Measurements from ENCODE around the gene NBEA. TPM values are rescaled to one million over a fixed set of nuclear protein-coding genes. Genes with fewer than 3 reads are reported as not detected.

Gene NBEA
- total RNA-seq, 1 donor from 2014 or later: 0.18 TPM

DNA sequence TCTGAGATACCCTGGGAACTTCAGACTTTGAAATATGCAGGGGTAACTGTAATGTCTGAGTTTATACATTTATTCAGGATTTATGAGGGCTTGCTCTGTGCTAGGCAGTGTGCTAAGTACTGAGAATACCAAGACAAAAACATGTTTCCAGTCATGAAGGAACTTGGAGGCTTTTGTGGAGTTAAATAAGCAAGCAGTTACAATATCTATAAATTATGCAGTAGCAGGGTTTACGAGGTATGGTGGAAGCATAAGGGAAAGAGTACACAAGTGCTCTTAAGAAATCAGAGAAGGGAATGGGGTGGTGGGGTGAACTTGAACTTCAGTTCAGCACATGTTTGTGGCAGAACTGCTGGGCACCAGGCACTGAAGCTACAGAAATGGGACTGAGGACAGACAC is 506.4 kb downstream of the NBEA start:
- Mint-ChIP-seq H3K4me3 (no peak overlapping the region), H3K4me1 (ENCODE audit: low read depth) (no peaks in the 10 kb centered on the region), H3K27me3 (ENCODE audit: insufficient read depth) (no peaks in the 10 kb centered on the region), H3K27ac (no peak overlapping the region), H3K9me3 (no peaks in the 10 kb centered on the region), H3K36me3 (ENCODE audit: low read depth) (no peaks in the 10 kb centered on the region)
- intact Hi-C loops (cut with micrococcal nuclease): no loop called here
- DNase-seq (ENCODE audit: low spot score): no peak

DNA sequence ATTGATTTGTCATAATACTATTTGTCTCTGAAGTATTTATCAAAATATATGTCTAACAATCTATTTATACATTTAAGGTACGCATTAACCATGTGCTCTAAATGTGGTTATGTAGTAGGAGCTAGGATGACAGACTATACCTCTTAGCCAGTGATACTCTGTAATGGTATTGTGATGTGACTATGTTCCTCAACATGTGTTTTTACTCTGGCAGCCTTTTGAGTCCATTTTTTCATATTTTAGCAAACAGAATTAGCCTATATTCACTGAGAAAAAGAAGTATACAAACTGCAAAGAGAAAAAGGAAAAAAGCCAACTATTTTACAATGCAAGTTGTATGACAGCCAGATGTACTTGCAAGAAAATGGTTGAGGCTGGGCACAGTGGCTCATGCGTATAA is 507.8 kb downstream of the NBEA start:
- no peak overlapping the region for H3K27ac Mint-ChIP-seq
- no peak for DNase-seq (ENCODE audit: low spot score)
- no peaks in the 10 kb centered on the region for H3K27me3 Mint-ChIP-seq (ENCODE audit: insufficient read depth)
- H3K4me3 Mint-ChIP-seq: no peak overlapping the region
- H3K36me3 Mint-ChIP-seq (ENCODE audit: low read depth): no peaks in the 10 kb centered on the region
- no peaks in the 10 kb centered on the region for H3K9me3 Mint-ChIP-seq
- intact Hi-C loops (cut with micrococcal nuclease): no loop called here
- no peaks in the 10 kb centered on the region for H3K4me1 Mint-ChIP-seq (ENCODE audit: low read depth)

DNA sequence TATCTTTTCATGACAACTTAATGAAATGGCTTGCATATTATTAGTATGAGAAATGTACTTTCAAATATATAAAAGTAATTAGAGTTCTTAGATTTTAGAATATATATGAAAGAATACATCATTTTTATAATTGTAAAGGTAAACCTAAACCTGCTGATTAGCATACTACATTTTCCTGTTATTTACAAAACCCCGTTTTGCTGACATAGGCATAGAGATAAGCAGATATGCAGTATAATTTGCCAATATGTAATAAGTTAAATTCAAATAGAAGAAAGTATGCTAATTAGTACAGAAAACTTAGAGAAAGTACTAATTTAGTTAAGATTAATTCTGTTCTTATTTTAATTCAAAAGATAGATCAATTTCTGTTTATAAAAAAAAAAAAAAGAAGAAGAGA is 513.0 kb downstream of the NBEA start:
- no peaks in the 10 kb centered on the region for H3K27me3 Mint-ChIP-seq (ENCODE audit: insufficient read depth)
- H3K36me3 Mint-ChIP-seq (ENCODE audit: low read depth): no peaks in the 10 kb centered on the region
- no peak for DNase-seq (ENCODE audit: low spot score)
- H3K4me1 Mint-ChIP-seq (ENCODE audit: low read depth): no peaks in the 10 kb centered on the region
- H3K9me3 Mint-ChIP-seq: no peaks in the 10 kb centered on the region
- H3K4me3 Mint-ChIP-seq: no peak overlapping the region
- no peak overlapping the region for H3K27ac Mint-ChIP-seq
- intact Hi-C loops (cut with micrococcal nuclease): no loop called here

DNA sequence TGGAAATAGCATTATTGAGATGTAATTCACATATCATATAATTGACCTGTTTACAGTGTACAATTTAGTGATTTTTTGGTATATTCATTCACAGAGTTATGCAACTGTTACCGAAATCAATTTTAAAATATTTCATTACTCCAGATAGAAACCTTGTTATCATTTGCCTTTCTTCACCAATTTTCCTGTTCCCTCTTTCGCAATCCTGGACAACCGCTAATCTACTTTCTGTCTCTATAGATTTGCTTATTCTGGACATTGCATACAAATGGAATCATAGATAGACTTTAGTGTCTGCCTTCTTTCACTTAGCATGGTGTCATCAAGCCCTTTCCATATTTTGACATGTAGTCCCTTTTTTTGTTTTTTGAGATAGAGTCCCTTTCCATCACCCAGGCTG is 515.2 kb downstream of the NBEA start:
- Mint-ChIP-seq H3K9me3 (no peaks in the 10 kb centered on the region), H3K27me3 (ENCODE audit: insufficient read depth) (no peaks in the 10 kb centered on the region), H3K4me1 (ENCODE audit: low read depth) (no peaks in the 10 kb centered on the region), H3K27ac (no peak overlapping the region), H3K36me3 (ENCODE audit: low read depth) (no peaks in the 10 kb centered on the region), H3K4me3 (no peak overlapping the region)
- no peak for DNase-seq (ENCODE audit: low spot score)
- intact Hi-C loops (cut with micrococcal nuclease): no loop called here

DNA sequence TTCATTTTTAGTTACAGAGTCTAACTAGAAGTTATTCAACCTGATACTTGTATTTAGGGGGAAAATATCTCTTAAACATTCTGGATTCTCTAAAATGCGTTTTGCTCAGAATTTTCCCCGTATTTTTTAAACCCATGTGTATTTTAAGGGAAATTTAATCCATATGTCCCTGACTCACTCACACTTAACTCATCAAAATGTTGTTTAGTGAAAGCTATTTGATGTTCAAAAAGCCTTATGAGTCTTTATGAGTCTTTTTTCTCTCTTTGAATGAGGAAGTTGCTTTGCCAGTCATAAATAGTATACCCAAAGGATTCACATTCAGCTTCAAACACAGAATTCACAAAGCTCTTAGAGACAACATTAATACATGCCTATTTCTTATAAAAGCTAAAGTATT is 518.0 kb downstream of the NBEA start:
- intact Hi-C loops (cut with micrococcal nuclease): no loop called here
- no peak overlapping the region for H3K27ac Mint-ChIP-seq
- no peak for DNase-seq (ENCODE audit: low spot score)
- no peaks in the 10 kb centered on the region for H3K9me3 Mint-ChIP-seq
- H3K4me3 Mint-ChIP-seq: no peak overlapping the region
- H3K36me3 Mint-ChIP-seq (ENCODE audit: low read depth): no peaks in the 10 kb centered on the region
- no peaks in the 10 kb centered on the region for H3K4me1 Mint-ChIP-seq (ENCODE audit: low read depth)
- peaks cover 2% of the 10 kb centered on the region for H3K27me3 Mint-ChIP-seq (ENCODE audit: insufficient read depth)

DNA sequence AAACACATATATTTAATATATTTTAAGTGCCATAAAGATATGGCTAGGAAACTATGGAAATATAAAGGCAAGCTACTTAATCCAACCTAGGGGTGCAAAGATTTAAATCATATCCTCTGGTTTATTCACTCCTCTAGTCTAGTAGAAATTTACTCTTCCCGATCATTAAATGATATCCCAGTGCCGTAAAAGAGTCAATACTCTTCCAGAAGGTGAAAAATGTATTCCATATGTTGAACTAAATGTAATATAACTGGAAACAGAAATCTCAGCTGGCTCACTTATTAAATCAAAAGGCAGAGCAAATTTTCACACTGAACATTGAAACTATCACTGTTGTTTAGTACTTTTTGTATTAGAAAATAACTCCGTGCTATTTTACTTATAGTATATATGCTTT is 523.3 kb downstream of the NBEA start:
- no peak overlapping the region for H3K27ac Mint-ChIP-seq
- no peak overlapping the region for H3K4me3 Mint-ChIP-seq
- H3K36me3 Mint-ChIP-seq (ENCODE audit: low read depth): no peaks in the 10 kb centered on the region
- DNase-seq (ENCODE audit: low spot score): no peak
- intact Hi-C loops (cut with micrococcal nuclease): no loop called here
- peaks cover 15% of the 10 kb centered on the region for H3K27me3 Mint-ChIP-seq (ENCODE audit: insufficient read depth)
- no peaks in the 10 kb centered on the region for H3K9me3 Mint-ChIP-seq
- H3K4me1 Mint-ChIP-seq (ENCODE audit: low read depth): no peaks in the 10 kb centered on the region

DNA sequence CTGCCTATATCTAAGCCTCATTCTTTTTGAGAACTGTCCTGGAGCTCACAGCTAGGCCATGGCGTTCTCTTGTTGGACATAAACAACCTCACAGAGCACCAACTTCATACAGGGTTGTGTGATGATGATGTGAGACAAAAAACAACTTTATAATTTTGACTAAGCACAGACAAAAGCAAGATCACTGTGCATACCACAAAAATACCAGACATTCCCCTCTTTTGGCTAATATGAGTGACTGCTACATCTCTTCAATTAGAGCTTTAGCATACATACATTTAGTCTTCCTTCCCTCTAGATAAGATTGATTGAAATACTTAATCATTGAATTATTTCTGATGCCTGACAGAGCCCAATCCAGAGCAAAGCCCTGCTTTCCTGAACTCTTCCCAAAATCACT is 526.1 kb downstream of the NBEA start:
- intact Hi-C loops (cut with micrococcal nuclease): no loop called here
- no peaks in the 10 kb centered on the region for H3K9me3 Mint-ChIP-seq
- no peak overlapping the region for H3K4me3 Mint-ChIP-seq
- H3K36me3 Mint-ChIP-seq (ENCODE audit: low read depth): peaks cover 2% of the 10 kb centered on the region
- peaks cover 32% of the 10 kb centered on the region for H3K27me3 Mint-ChIP-seq (ENCODE audit: insufficient read depth)
- DNase-seq (ENCODE audit: low spot score): no peak
- peaks cover 4% of the 10 kb centered on the region for H3K4me1 Mint-ChIP-seq (ENCODE audit: low read depth)
- H3K27ac Mint-ChIP-seq: no peak overlapping the region

DNA sequence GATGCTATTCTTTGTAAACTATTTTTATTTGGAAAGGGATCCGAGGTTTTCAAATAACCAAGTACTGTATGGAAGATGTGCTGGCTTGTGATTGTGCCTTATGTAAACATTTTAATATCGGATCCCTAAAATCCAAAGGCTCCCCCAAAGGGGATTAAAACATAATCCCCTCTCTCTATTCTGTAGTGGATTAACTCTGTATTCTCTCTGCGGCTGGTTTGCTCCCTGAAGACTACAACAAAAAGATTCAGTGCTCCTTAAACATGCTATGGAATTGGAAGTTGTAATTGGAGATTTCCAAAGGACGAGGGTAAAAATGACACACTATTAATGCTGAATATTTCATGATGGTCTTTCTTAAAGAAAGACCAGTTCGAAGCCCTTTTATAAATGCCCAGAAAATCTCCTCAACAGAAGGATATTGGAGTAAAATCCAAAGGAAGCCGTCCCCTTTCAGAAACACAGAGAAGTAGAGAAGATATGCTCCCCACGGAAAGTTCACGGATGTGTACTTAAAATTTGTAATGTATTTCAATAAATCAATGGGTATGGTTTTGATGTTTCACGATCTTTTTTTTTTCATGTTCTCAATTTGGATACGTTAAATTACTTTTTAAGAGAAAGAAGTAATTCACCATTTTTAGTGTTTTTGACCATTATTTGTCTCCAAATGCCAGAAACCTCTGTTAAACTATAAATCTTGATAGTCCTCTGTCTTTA is 527.9 kb downstream of the NBEA start:
- Mint-ChIP-seq H3K4me3 (no peak overlapping the region), H3K36me3 (ENCODE audit: low read depth) (peaks cover 2% of the 10 kb centered on the region), H3K9me3 (peaks cover 3% of the 10 kb centered on the region), H3K4me1 (ENCODE audit: low read depth) (peaks cover 11% of the 10 kb centered on the region), H3K27me3 (ENCODE audit: insufficient read depth) (peaks cover 44% of the 10 kb centered on the region), H3K27ac (no peak overlapping the region)
- intact Hi-C loops (cut with micrococcal nuclease): loop anchor here (10.0 kb wide), 1 partner anchor 525 kb away; the partner anchor contains the start of gene NBEA
- no peak for DNase-seq (ENCODE audit: low spot score)

DNA sequence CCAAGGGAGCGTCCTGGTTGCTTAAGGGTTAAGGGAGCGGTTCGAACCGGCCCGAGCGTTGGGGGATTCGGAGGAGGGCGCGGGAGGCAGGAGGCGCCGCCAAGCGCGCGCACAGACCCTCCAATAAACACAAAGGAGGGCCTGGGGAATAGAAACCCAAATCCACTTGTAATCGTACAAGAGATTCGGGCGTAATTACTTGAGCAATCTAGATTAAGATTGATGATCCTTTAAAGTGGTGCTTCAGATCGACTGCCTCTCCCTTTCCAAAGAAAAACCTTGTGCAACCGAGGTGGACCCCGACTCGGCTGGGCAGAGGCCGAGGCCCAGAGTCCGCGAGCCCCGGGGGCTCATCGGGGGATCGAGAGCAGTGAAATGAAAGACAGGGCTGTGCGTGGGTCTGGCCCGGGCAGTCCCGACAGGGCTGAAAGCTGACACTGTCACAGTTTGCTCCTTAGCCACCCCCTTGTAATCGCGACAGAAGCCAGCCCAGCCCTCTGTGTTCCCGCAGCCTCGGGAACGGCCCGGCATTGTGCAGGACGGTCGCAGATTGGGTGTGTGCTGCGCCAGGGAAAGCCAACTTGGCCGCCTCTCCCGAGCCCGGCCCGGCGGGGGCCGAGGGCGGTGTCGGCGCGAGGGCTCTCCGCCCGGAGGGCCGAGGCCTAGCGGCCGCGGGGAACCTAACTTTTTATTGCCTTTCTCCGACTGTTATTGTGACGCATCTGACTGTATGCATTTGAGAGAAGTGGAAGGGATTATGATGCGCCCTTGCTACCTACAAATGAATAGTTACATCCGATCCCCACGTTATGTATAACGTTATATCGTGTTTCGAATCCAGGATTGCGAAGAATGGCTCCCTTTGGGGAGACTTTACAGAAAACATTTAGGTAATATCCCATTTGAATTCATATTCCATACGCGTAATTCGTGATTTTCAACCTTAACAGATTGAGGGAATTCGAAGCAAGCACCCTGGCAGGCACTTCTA is 528.9 kb downstream of the NBEA start:
- Mint-ChIP-seq H3K4me3 (no peak overlapping the region), H3K27me3 (ENCODE audit: insufficient read depth) (peaks cover 54% of the 10 kb centered on the region), H3K4me1 (ENCODE audit: low read depth) (peaks cover 21% of the 10 kb centered on the region), H3K27ac (no peak overlapping the region), H3K9me3 (peaks cover 3% of the 10 kb centered on the region), H3K36me3 (ENCODE audit: low read depth) (peaks cover 4% of the 10 kb centered on the region)
- intact Hi-C loops (cut with micrococcal nuclease): loop anchor here (10.0 kb wide), 1 partner anchor 526 kb away; the partner anchor contains the start of gene NBEA
- DNase-seq (ENCODE audit: low spot score): no peak

DNA sequence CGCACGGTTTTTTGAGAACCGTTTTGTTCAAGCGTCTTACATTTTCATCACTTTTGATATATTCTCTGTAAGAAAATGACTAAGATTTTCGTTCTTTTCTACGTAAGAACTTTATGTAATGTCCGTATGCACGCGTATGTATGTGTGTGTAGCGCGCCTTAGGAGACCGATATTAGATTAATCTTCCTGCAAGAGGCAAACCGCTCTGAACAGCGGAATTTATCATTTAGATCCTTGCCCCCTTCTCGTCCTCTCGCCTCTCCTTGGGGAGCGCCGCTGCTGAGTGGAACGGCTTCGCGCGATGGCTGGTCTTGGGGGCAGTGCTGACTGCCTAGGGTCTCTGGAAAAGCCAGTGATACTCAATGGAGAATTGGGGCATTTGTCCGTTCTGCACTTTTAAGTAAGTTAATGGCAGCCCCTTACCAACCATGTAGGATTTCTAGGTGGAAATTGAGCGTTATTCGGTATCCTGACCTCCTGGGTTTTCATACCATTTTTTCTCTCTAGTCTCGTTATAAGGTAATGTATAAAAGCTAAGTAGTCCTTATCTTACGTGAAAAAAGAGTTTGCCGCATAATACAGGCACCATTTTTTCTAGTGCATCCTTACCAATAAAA is 529.7 kb downstream of the NBEA start:
- Mint-ChIP-seq H3K27ac (no peak overlapping the region), H3K4me3 (no peak overlapping the region), H3K9me3 (peaks cover 3% of the 10 kb centered on the region), H3K4me1 (ENCODE audit: low read depth) (peaks cover 29% of the 10 kb centered on the region), H3K36me3 (ENCODE audit: low read depth) (peaks cover 6% of the 10 kb centered on the region), H3K27me3 (ENCODE audit: insufficient read depth) (peaks cover 62% of the 10 kb centered on the region)
- no peak for DNase-seq (ENCODE audit: low spot score)
- intact Hi-C loops (cut with micrococcal nuclease): loop anchor here (10.0 kb wide), 1 partner anchor 527 kb away; the partner anchor contains the start of gene NBEA

DNA sequence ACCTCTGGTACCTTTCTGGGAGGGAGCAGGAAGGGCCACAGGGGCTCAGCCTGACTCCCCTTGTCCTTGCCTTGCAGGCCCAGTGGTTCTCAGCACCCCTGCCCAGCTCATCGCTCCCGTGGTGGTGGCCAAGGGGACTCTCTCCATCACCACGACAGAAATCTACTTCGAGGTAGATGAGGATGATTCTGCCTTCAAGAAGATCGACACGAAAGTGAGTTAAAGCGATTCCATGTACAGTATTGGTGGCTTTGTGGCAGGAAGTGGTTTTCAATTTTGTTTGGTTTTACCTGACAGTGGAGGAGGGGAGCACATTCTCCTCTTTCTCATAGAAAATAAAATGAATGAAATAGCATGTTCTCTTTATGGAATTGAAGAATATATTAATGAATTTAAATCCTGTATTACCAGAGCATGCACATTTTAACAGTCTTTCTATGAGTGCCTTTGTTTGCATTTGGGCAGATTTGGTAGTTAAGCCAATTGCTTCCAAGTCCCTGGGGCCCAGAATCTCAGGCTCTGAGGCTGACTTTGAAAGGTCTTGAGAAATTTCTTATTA is 530.3 kb downstream of the NBEA start:
- H3K27ac Mint-ChIP-seq: no peak overlapping the region
- DNase-seq (ENCODE audit: low spot score): no peak
- H3K36me3 Mint-ChIP-seq (ENCODE audit: low read depth): peaks cover 6% of the 10 kb centered on the region
- peaks cover 68% of the 10 kb centered on the region for H3K27me3 Mint-ChIP-seq (ENCODE audit: insufficient read depth)
- H3K9me3 Mint-ChIP-seq: peaks cover 3% of the 10 kb centered on the region
- intact Hi-C loops (cut with micrococcal nuclease): loop anchor here (10.0 kb wide), 1 partner anchor 528 kb away; the partner anchor contains the start of gene NBEA
- peaks cover 34% of the 10 kb centered on the region for H3K4me1 Mint-ChIP-seq (ENCODE audit: low read depth)
- no peak overlapping the region for H3K4me3 Mint-ChIP-seq

DNA sequence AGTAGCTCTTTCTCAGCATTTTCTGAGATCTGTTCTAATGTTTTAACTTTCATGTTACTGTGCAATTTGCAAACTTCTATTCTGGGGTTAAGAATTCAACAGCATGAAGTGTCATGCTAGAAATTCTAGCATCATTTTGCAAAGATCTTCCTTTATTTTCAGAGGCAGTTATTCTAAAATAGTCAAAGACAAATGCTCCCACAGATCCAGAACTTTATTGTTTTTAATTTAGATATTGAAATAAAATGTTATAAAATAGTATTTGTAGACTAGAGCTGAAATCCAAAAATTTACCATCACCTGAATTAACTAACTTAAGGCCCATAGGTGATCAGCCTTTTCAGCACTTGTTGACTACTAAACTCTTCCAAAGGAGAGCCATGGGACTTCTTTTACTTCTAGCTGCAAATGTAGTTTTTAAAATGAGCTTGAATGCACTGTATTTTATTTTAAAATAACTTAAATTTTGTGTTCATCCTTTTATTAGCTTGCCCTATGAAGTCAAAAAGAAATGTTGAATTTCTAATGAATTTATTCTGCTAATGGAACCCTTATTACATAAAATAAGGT is 531.2 kb downstream of the NBEA start:
- Mint-ChIP-seq H3K27ac (no peak overlapping the region), H3K4me1 (ENCODE audit: low read depth) (peaks cover 34% of the 10 kb centered on the region), H3K27me3 (ENCODE audit: insufficient read depth) (peaks cover 76% of the 10 kb centered on the region), H3K4me3 (no peak overlapping the region), H3K36me3 (ENCODE audit: low read depth) (peaks cover 6% of the 10 kb centered on the region), H3K9me3 (peaks cover 3% of the 10 kb centered on the region)
- intact Hi-C loops (cut with micrococcal nuclease): loop anchor here (10.0 kb wide), 1 partner anchor 528 kb away; the partner anchor contains the start of gene NBEA
- DNase-seq (ENCODE audit: low spot score): no peak
